PC-3 (cell line): ENCODE data around the gene MYO10. TPM values are rescaled to one million over a fixed set of nuclear protein-coding genes. Genes with fewer than 3 reads are reported as not detected.

Source experiments
- ATAC-seq: fragments of 200-7000 bp; cut with Tn5 transposase; 2 replicates; pipeline ENCODE4 v1.9.1; 2020; ENCODE audit warnings: mild to moderate bottlenecking, moderate library complexity
- BruUV-seq: library from RNA; stranded (reverse); fragments of 400-500 nt; replicated peaks from 2 replicates; lab custom pipeline; 2021; lab: Mats Ljungman, UMichigan
- CTCF ChIA-PET: fragments of 300-600 bp; sonication (Branson Sonifier 250); formaldehyde crosslinking; loops from one replicate; lab custom pipeline; 2022; ENCODE audit warnings: antibody characterized with exemption; lab: Charles Lee
- POLR2A ChIA-PET: fragments of 300-600 bp; sonication (Branson Sonifier 250); formaldehyde crosslinking; loops from one replicate; lab custom pipeline; 2022; ENCODE audit warnings: antibody characterized with exemption; ENCODE audit not compliant: unreplicated experiment; lab: Charles Lee
- DNase-seq: peaks from one replicate; pipeline ENCODE4 v3.0.0-alpha.2; 2015
- H2AFZ ChIP-seq: fragments of 300-600 bp; sonication (generic); 2 replicates; pipeline ENCODE4 v1.6.0; 2016; ENCODE audit warnings: antibody characterized with exemption, low read length
- H3F3A ChIP-seq: fragments of 300-600 bp; sonication (generic); one replicate; pipeline ENCODE4 v1.6.0; 2017; ENCODE audit warnings: antibody characterized with exemption, low read length, control low read depth, mild to moderate bottlenecking; ENCODE audit not compliant: unreplicated experiment
- H3K27ac ChIP-seq: fragments of 300-600 bp; sonication (generic); 2 replicates; pipeline ENCODE4 v1.5.1; 2016; ENCODE audit warnings: mild to moderate bottlenecking, low read length
- H3K27me3 ChIP-seq: fragments of 300-600 bp; sonication (generic); 2 replicates; pipeline ENCODE4 v1.6.1; 2016; ENCODE audit warnings: low read length, mixed read lengths
- H3K36me3 ChIP-seq: fragments of 300-600 bp; sonication (generic); 2 replicates; pipeline ENCODE4 v1.6.1; 2016; ENCODE audit warnings: low read depth, mixed run types, low read length, mixed read lengths
- H3K4me1 ChIP-seq: fragments of 300-600 bp; sonication (generic); 2 replicates; pipeline ENCODE4 v1.5.1; 2016; ENCODE audit warnings: low read length; ENCODE audit not compliant: insufficient read depth
- H3K4me2 ChIP-seq: fragments of 300-600 bp; sonication (generic); 2 replicates; pipeline ENCODE4 v1.6.0; 2016; ENCODE audit warnings: low read length
- H3K4me3 ChIP-seq: fragments of 300-600 bp; sonication (generic); 2 replicates; pipeline ENCODE4 v1.5.1; 2016; ENCODE audit warnings: mild to moderate bottlenecking, low read length, mixed read lengths
- H3K79me2 ChIP-seq: fragments of 300-600 bp; sonication (generic); 2 replicates; pipeline ENCODE4 v1.6.1; 2017; ENCODE audit warnings: low read length, mixed read lengths
- H3K9ac ChIP-seq: fragments of 300-600 bp; sonication (generic); 2 replicates; pipeline ENCODE4 v1.6.0; 2016; ENCODE audit warnings: mild to moderate bottlenecking, low read length
- H3K9me2 ChIP-seq: fragments of 300-600 bp; sonication (generic); replicated peaks from 2 replicates; pipeline ENCODE4 v1.6.1; 2016; ENCODE audit warnings: mixed run types, low read length, mixed read lengths
- H3K9me3 ChIP-seq: fragments of 300-600 bp; sonication (generic); 2 replicates; pipeline ENCODE4 v1.6.1; 2016; ENCODE audit warnings: low read length, mixed read lengths
- H4K20me1 ChIP-seq: fragments of 300-600 bp; sonication (generic); 2 replicates; pipeline ENCODE4 v1.6.1; 2016; ENCODE audit warnings: low read length, mixed read lengths
- CTCF ChIP-seq: fragments of 300-600 bp; sonication (generic); conservative IDR thresholded peaks from 2 replicates; pipeline ENCODE4 v1.5.1; 2017; ENCODE audit warnings: antibody characterized with exemption, low read depth, mild to moderate bottlenecking, low read length
- EZH2 ChIP-seq: fragments of 300-600 bp; sonication (generic); IDR thresholded peaks from one replicate; pipeline ENCODE4 v1.6.1; 2017; ENCODE audit warnings: antibody characterized with exemption, mild to moderate bottlenecking, low read length; ENCODE audit not compliant: unreplicated experiment
- EZH2phosphoT487 ChIP-seq: fragments of 300-600 bp; sonication (generic); IDR thresholded peaks from 2 replicates; pipeline ENCODE4 v1.6.1; 2018; ENCODE audit warnings: mild to moderate bottlenecking, antibody characterized with exemption, low read length, borderline replicate concordance
- intact Hi-C: fragments of 100-400 bp; cut with micrococcal nuclease; formaldehyde crosslinking; loops from 2 replicates; pipeline ENCODE4 v1.9.0; 2023
- total RNA-seq: library from RNA; depleted of rRNA; stranded (reverse); fragments of >200 nt; gene quantifications from 2 replicates; pipeline ENCODE4 v1.2.3, GENCODE V29; 2014

The MYO10 gene
- total RNA-seq, 1 experiment from 2014 or later = 52.3 TPM

DNA sequence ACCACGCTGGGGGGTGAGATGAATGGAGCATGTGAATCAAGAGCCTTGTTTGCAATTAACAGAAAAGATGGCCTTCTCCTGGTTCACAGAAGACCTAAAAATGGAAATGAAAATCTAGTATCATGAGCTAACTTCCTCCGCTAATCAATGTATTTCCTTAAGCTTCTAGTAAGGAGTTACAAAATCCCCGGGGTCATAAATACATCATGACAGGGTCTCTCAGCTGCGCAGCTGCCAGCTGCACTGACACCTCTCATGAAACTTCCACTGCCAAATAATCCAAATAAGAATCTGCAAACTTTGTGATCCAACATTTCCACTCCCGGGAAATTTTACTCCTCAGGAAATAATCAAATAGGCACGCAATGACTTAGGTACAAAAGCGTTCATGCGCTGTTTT lies 11.9 kb downstream of the MYO10 start:
- Histone ChIP-seq H3K9me3 (no peaks in the 10 kb centered on the region), H2AFZ (no peak overlapping the region), H3K4me2 (no peak overlapping the region), H3K4me1 (peaks cover 7% of the 10 kb centered on the region; the same call in 1 of the 2 replicates), H3K79me2 (peaks cover 98% of the 10 kb centered on the region), H4K20me1 (peaks cover 53% of the 10 kb centered on the region), H3K9me2 (no peaks in the 10 kb centered on the region), H3K4me3 (no peak overlapping the region), H3K27ac (no peak overlapping the region), H3K27me3 (no peaks in the 10 kb centered on the region), H3F3A (no peaks in the 10 kb centered on the region), H3K9ac (no peak overlapping the region), H3K36me3 (no peaks in the 10 kb centered on the region)
- no peak for DNase-seq
- no peak for ATAC-seq
- TF ChIP-seq CTCF (no peak), EZH2 (no peak), EZH2phosphoT487 (no peak)
- POLR2A ChIA-PET = no interaction called here
- intact Hi-C loops = no loop called here
- CTCF ChIA-PET = no interaction called here
- no TSS peak for BruUV-seq

GRCh38 chr5:16922430-16922829 lies 13.7 kb downstream of the MYO10 start:
- Histone ChIP-seq H3K9me3 (no peaks in the 10 kb centered on the region), H4K20me1 (peaks cover 55% of the 10 kb centered on the region), H2AFZ (no peak overlapping the region), H3F3A (no peaks in the 10 kb centered on the region), H3K79me2 (peaks cover 98% of the 10 kb centered on the region), H3K27ac (no peak overlapping the region), H3K4me3 (no peak overlapping the region), H3K4me2 (no peak overlapping the region), H3K36me3 (no peaks in the 10 kb centered on the region), H3K9ac (no peak overlapping the region), H3K27me3 (no peaks in the 10 kb centered on the region), H3K4me1 (peaks cover 15% of the 10 kb centered on the region), H3K9me2 (no peaks in the 10 kb centered on the region)
- CTCF ChIA-PET = no interaction called here
- no peak for TF ChIP-seq EZH2
- no peak for TF ChIP-seq EZH2phosphoT487
- no peak for TF ChIP-seq CTCF
- BruUV-seq = no TSS peak
- ATAC-seq (no peak), DNase-seq (no peak)
- POLR2A ChIA-PET = interaction anchor here (0.6 kb wide), 1 partner anchor 210 kb away, joined by 3 read pairs; no protein-coding TSS in a partner anchor
- intact Hi-C loops = no loop called here

- no peaks in the 10 kb centered on the region for H3K36me3 ChIP-seq
- H3K9me3 ChIP-seq = no peaks in the 10 kb centered on the region
- intact Hi-C loops = no loop called here
- peaks cover 97% of the 10 kb centered on the region for H3K79me2 ChIP-seq
- H4K20me1 ChIP-seq = peaks cover 48% of the 10 kb centered on the region
- H3K27me3 ChIP-seq = no peaks in the 10 kb centered on the region
- CTCF ChIA-PET = interaction anchor here (0.6 kb wide), 1 partner anchor 319 kb away, joined by 4 read pairs; no protein-coding TSS in a partner anchor
- TF ChIP-seq EZH2phosphoT487 = no peak
- no peak for TF ChIP-seq CTCF
- TF ChIP-seq EZH2 = no peak
- H3K9ac ChIP-seq = no peak overlapping the region
- POLR2A ChIA-PET = no interaction called here
- no peak overlapping the region for H3K27ac ChIP-seq
- peaks cover 5% of the 10 kb centered on the region for H3F3A ChIP-seq
- H3K4me1 ChIP-seq = peaks cover 27% of the 10 kb centered on the region
- no peak overlapping the region for H2AFZ ChIP-seq
- BruUV-seq = no TSS peak
- H3K4me3 ChIP-seq = no peak overlapping the region
- no peak overlapping the region for H3K4me2 ChIP-seq
- H3K9me2 ChIP-seq = no peaks in the 10 kb centered on the region
- ATAC-seq (0 out of 2 replicates have a peak, but pooled peaks have one; percentile 26), DNase-seq (peak; percentile 43)
These were observed 14.9 kb downstream of the MYO10 start for GRCh38 chr5:16921211-16921610.
